NCI-H82 (cell line): ENCODE results near the gene TRPT1.

Experiments used
- DNase-seq: peaks from one replicate; lab custom pipeline; 2025; lab: John Stamatoyannopoulos, UW

TRPT1 gene

GRCh38 chr11:64178203-64178602 is 47.8 kb downstream of the TRPT1 start:
- no peak for DNase-seq

DNA sequence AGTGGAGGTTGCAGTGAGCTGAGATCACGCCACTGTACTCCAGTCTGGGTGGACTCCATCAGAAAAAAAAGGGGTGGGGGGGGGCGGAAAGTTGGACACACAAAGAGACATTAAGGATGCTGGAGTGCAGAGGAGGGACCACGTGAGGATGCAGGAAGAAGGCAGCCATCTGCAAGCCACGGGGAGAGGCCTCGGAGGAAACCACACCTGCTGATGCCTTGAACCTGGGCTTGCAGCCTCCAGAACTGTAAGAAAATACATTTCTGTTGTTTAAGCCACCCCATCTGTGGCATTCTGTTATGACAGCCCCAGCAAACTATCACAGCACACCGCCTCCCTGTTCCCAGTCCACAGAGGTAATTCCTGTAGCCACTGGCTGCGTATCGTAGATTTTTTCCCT is 49.2 kb downstream of the TRPT1 start:
- no peak for DNase-seq
